GM12801 (cell line): ENCODE measurements around the gene ERG.

Source experiments
- CTCF ChIP-seq: IDR thresholded peaks from one replicate; pipeline ENCODE4 v1.5.1; 2011; ENCODE audit warnings: control low read depth; ENCODE audit not compliant: insufficient read length; ENCODE audit errors: extremely low read depth

ERG gene

GRCh38 chr21:38384238-38384560 lies 114.1 kb downstream of the ERG start:
- TF ChIP-seq CTCF, result no peak

- no peak for TF ChIP-seq CTCF
Observed at GRCh38 chr21:38383411-38384237, 114.7 kb downstream of the ERG start.

GRCh38 chr21:38380481-38381137 lies 117.7 kb downstream of the ERG start:
- TF ChIP-seq CTCF, result no peak

- no peak for TF ChIP-seq CTCF
Observed at GRCh38 chr21:38379147-38379546, 119.1 kb downstream of the ERG start.

GRCh38 chr21:38377165-38378088 lies 120.8 kb downstream of the ERG start:
- TF ChIP-seq CTCF, result no peak

- TF ChIP-seq CTCF, result no peak
Observed at GRCh38 chr21:38376693-38377092, 121.6 kb downstream of the ERG start.

- TF ChIP-seq CTCF, result no peak
Observed at GRCh38 chr21:38376235-38376634, 122.0 kb downstream of the ERG start.
